Hypothalamus (tissue), 51 donors: ENCODE data around the gene ADRB1.

Experiments used
- DNase-seq, 51 donors: peaks; one replicate each; lab custom pipeline; 2025; lab: John Stamatoyannopoulos, UW

ADRB1 gene

GRCh38 chr10:114025611-114026130, 18.0 kb upstream of the ADRB1 start:
- no peak for DNase-seq

GRCh38 chr10:114026189-114027040, 17.3 kb upstream of the ADRB1 start:
- DNase-seq = no peak

- DNase-seq = no peak
These were observed 16.6 kb upstream of the ADRB1 start for GRCh38 chr10:114027041-114027394.

- DNase-seq = no peak
These were observed 15.7 kb upstream of the ADRB1 start for GRCh38 chr10:114027951-114028350.

- no peak for DNase-seq
These were observed 15.2 kb upstream of the ADRB1 start for GRCh38 chr10:114028425-114028824.

GRCh38 chr10:114029655-114030054, 14.0 kb upstream of the ADRB1 start:
- no peak for DNase-seq

- DNase-seq = no peak
These were observed 13.5 kb upstream of the ADRB1 start for GRCh38 chr10:114030140-114030539.

GRCh38 chr10:114031073-114031972, 12.3 kb upstream of the ADRB1 start:
- DNase-seq = no peak

- DNase-seq = no peak
These were observed 10.1 kb upstream of the ADRB1 start for GRCh38 chr10:114033566-114033965.

GRCh38 chr10:114034923-114035645, 8.6 kb upstream of the ADRB1 start:
- no peak for DNase-seq

GRCh38 chr10:114035791-114036190, 7.9 kb upstream of the ADRB1 start:
- no peak for DNase-seq

- no peak for DNase-seq
These were observed 4.8 kb upstream of the ADRB1 start for GRCh38 chr10:114038819-114039218.

GRCh38 chr10:114041166-114041565, 2.5 kb upstream of the ADRB1 start:
- no peak for DNase-seq

- DNase-seq = peak in 31 of 51 donors; percentile 17 to 81 (median 46)
These were observed 653 bp upstream of the ADRB1 start for GRCh38 chr10:114042895-114043531.

GRCh38 chr10:114044247-114045135, 825 bp downstream of the ADRB1 start:
- peak in 5 of 51 donors; percentile 20 to 53 (median 28) for DNase-seq

GRCh38 chr10:114045136-114046086, 1.7 kb downstream of the ADRB1 start:
- DNase-seq = peak in 4 of 51 donors; percentile 14 to 48 (median 19)

GRCh38 chr10:114046087-114046458, 2.4 kb downstream of the ADRB1 start:
- peak in 1 of 51 donors; percentile 17 for DNase-seq

- peak in 1 of 51 donors; percentile 41 for DNase-seq
These were observed 4.8 kb downstream of the ADRB1 start for GRCh38 chr10:114048472-114048871.
